B cell (primary cell): ENCODE measurements around the gene UNC5B.

Source experiments
- EZH2 ChIP-seq: IDR thresholded peaks from 2 replicates; pipeline ENCODE4 v1.6.1; 2012; ENCODE audit warnings: borderline replicate concordance, low read depth, mild to moderate bottlenecking, moderate library complexity, low read length; ENCODE audit not compliant: insufficient read depth, poor library complexity, severe bottlenecking
- TF ChIP-seq, protein P1 (sequence below): fragments of 200-600 bp; IDR thresholded peaks from one replicate; pipeline ENCODE4 v1.8.0; 2022; ENCODE audit warnings: antibody characterized with exemption, mild to moderate bottlenecking

DNA sequence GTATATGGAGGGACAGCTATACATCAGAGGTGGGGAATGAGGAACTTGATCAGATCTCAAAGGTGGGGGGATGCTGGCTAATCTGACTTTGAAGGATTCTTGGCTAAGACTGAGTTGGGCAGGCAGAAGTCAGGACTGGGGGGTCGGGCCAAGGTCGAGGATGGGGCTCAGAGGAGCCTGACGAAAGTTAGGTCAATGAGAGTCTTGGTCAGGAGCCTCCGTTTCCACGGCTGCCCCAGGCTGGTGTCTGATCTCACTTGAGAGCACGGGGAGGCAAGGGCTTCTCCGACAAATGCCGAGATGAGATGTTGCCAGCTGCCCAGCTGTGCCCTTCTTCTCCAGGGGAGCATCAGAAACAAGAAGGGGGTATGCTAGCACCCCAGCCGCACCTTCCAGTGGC is 112.4 kb downstream of the UNC5B start:
- TF ChIP-seq, protein P1, sequence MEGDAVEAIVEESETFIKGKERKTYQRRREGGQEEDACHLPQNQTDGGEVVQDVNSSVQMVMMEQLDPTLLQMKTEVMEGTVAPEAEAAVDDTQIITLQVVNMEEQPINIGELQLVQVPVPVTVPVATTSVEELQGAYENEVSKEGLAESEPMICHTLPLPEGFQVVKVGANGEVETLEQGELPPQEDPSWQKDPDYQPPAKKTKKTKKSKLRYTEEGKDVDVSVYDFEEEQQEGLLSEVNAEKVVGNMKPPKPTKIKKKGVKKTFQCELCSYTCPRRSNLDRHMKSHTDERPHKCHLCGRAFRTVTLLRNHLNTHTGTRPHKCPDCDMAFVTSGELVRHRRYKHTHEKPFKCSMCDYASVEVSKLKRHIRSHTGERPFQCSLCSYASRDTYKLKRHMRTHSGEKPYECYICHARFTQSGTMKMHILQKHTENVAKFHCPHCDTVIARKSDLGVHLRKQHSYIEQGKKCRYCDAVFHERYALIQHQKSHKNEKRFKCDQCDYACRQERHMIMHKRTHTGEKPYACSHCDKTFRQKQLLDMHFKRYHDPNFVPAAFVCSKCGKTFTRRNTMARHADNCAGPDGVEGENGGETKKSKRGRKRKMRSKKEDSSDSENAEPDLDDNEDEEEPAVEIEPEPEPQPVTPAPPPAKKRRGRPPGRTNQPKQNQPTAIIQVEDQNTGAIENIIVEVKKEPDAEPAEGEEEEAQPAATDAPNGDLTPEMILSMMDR, result no peak
- no peak for TF ChIP-seq EZH2
